Small intestine (tissue), 7 donors: ENCODE measurements around the gene SASH1. TPM values are rescaled to one million over a fixed set of nuclear protein-coding genes. Genes with fewer than 3 reads are reported as not detected.

Source experiments
- DNase-seq, 2 donors: peaks; one replicate each; pipeline versions ENCODE4 v3.0.0 to v3.0.0-alpha.2; 2013
- FAIRE-seq: peaks from 2 replicates; lab custom pipeline; 2012; peaks lifted over from hg19 to GRCh38; lab: Jason Lieb, UNC
- H3K27ac ChIP-seq, 3 donors: one replicate each; pipeline ENCODE4 v1.5.1; 2013; ENCODE audit warnings: low read length in 2 of 3, mild to moderate bottlenecking in 2 of 3, control low read depth in 1 of 3, inconsistent platforms in 1 of 3, low read depth in 1 of 3, moderate library complexity in 1 of 3
- H3K27me3 ChIP-seq, 3 donors: one replicate each; pipeline ENCODE4 v1.6.1; 2013; ENCODE audit warnings: low read length in 3 of 3, inconsistent platforms in 1 of 3; ENCODE audit not compliant: control insufficient read depth in 3 of 3, insufficient read depth in 3 of 3
- H3K36me3 ChIP-seq, 3 donors: one replicate each; pipeline ENCODE4 v1.6.1; 2013; ENCODE audit warnings: low read length in 3 of 3, inconsistent platforms in 1 of 3, low read depth in 1 of 3, mild to moderate bottlenecking in 1 of 3, moderate library complexity in 1 of 3; ENCODE audit not compliant: control insufficient read depth in 3 of 3, insufficient read depth in 2 of 3
- H3K4me1 ChIP-seq, 3 donors: one replicate each; pipeline ENCODE4 v1.6.1; 2013; ENCODE audit warnings: low read length in 2 of 3, inconsistent platforms in 1 of 3, low read depth in 1 of 3, mild to moderate bottlenecking in 1 of 3, moderate library complexity in 1 of 3; ENCODE audit not compliant: control insufficient read depth in 3 of 3, insufficient read depth in 2 of 3
- H3K4me3 ChIP-seq, 3 donors: one replicate each; pipeline ENCODE4 v1.5.1; 2013; ENCODE audit warnings: low read length in 3 of 3, control low read depth in 1 of 3, inconsistent platforms in 1 of 3, low read depth in 1 of 3, mild to moderate bottlenecking in 1 of 3, moderate library complexity in 1 of 3
- H3K9me3 ChIP-seq, 2 donors: one replicate each; pipeline ENCODE4 v1.6.1; 2013; ENCODE audit warnings: low read depth in 1 of 2, low read length in 1 of 2; ENCODE audit not compliant: control insufficient read depth in 2 of 2, insufficient read depth in 1 of 2
- WGBS, 3 donors: extraction: QIAGEN DNeasy Blood & Tissue Kit; methylation state at CpG; one replicate each; pipeline ENCODE4 v1.1.7; 2013; 5-methylcytosine and 5-hydroxymethylcytosine counted together
- polyA plus RNA-seq, 4 donors: library from polyadenylated mRNA; stranded (reverse) in 3 of 4; unstranded in 1 of 4; fragments of 200-250 nt in 3 of 4; fragments of 120-200 nt in 1 of 4; gene quantifications; one replicate each; pipeline versions ENCODE4 v1.2.1 to v1.2.3, GENCODE V29; 2013
- donor health status: healthy with polysubstance abuse.
- donor health status: control.
- donor health status: control.
- donor health status: Bipolar disorder and iron deficiency.
- donor health status: healthy.

Gene SASH1
- polyA plus RNA-seq, 4 donors, result 1.3 to 16.1 (median 8.0) TPM

GRCh38 chr6:148339766-148340165 lies 2.9 kb upstream of the SASH1 start:
- no peaks in the 10 kb centered on the region for H3K9me3 ChIP-seq
- DNase-seq, result no peak
- WGBS, 3 donors, result 94 to 100% (median 97%) methylated on average over 5 of the region's 5 CpGs
- peaks cover 0 to 2% (median 0%) of the 10 kb centered on the region in 3 donors for H3K27me3 ChIP-seq
- no peaks in the 10 kb centered on the region for H3K36me3 ChIP-seq
- no peak overlapping the region for H3K27ac ChIP-seq
- H3K4me3 ChIP-seq, result no peak overlapping the region
- peaks cover 0 to 11% (median 0%) of the 10 kb centered on the region in 3 donors for H3K4me1 ChIP-seq
- FAIRE-seq, result no peak

DNA sequence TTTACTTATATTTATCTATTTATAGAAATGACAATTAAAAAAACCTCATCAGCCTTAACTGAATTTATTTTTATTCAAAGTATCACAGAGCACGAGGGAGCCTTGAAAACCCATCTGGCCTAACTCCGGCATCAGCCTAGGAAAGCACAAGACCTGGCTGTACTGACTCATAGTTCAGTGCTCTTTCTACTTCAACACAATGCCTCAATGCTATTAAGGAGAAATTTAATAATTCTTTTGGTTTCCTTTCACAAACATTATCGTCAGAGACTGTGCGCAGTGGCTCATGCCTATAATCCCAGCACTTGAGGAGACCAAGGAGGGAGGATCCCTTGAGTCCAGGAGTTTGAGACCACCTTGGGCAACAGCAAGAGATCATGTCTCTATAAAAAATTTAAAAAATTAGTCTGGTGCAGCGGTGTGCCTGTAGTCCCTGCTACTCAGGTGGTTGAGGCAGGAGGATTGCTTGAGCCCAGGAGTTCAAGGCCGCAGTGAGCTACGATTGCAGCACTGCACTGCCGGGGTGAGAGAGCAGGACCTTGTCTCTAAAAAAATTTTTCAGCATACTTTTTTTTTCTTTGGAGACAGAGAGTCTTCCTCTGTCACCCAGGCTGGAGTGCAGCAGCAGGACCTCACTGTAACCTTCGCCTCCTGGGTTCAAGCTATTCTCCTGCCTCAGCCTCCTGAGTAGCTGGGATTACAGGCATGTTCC lies 1.9 kb upstream of the SASH1 start:
- 95 to 97% (median 95%) methylated on average over 9 of the region's 9 CpGs for whole genome bisulfite sequencing, 3 donors
- Histone ChIP-seq H3K4me1 (peaks cover 0 to 11% (median 0%) of the 10 kb centered on the region in 3 donors), H3K27ac (no peak overlapping the region), H3K9me3 (no peaks in the 10 kb centered on the region), H3K4me3 (no peak overlapping the region), H3K36me3 (no peaks in the 10 kb centered on the region), H3K27me3 (peaks cover 0 to 2% (median 0%) of the 10 kb centered on the region in 3 donors)
- DNase-seq (no peak), FAIRE-seq (no peak)

DNA sequence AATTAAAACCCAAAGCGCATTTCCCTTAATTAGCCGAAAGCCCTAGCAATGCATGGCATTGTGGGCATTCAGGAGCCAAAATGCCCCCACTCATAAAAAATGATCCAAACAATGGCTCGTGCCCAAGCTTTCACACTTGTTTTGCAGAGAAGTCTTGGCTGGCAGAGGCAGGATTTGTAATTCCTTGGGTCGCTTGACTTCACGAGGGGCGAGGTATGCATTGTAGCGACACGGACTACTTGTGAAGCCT lies 613 bp upstream of the SASH1 start:
- Histone ChIP-seq H3K36me3 (no peaks in the 10 kb centered on the region), H3K27ac (peak overlapping the region in 2 of 3 donors; percentile 69 to 93)
- 2 to 10% (median 3%) methylated on average over 8 of the region's 8 CpGs for WGBS, 3 donors

DNA sequence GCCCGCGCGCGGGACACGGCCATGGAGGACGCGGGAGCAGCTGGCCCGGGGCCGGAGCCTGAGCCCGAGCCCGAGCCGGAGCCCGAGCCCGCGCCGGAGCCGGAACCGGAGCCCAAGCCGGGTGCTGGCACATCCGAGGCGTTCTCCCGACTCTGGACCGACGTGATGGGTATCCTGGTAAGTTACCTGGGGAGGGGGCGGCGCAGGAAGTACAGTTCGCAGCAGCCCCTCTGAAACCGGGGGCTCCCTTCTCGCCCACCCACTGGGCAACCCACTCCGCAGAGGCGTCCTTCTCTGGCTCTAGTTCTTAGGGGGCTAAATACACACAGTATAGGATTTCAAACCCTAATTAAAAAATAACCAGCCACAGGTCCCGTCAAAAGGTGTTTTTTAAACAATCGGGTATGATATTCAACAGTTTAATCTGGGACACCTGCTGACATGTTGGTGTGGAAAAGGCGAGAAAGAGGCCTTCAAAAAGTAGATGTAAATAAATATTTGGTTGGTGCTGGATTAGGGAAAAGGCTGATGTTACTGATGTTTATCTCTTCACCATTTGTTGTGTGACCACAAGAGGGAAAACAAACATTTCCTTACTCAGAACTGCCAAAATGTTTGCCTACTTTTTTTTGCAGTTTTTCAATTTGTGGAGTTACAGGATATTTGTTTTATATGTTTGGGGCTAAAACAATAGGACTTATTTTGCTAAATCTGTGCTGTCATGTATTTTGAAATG lies 577 bp downstream of the SASH1 start:
- Histone ChIP-seq H3K9me3 (no peaks in the 10 kb centered on the region), H3K27me3 (peaks cover 0 to 2% (median 0%) of the 10 kb centered on the region in 3 donors), H3K27ac (peak overlapping the region in 2 of 3 donors; percentile 30 to 93), H3K4me3 (peak overlapping the region; percentile 43 to 78 (median 70)), H3K4me1 (peaks cover 0 to 11% (median 0%) of the 10 kb centered on the region in 3 donors), H3K36me3 (no peaks in the 10 kb centered on the region)
- WGBS, 3 donors, result 1 to 5% (median 4%) methylated on average over 28 to 34 of the region's 34 CpGs
- FAIRE-seq (no peak), DNase-seq (peak in 1 of 2 donors; percentile 19)

More for the DNA sequence above, 613 bp upstream of the SASH1 start:
- Histone ChIP-seq H3K4me3 (peak overlapping the region in 2 of 3 donors; percentile 54 to 78), H3K4me1 (peaks cover 0 to 11% (median 0%) of the 10 kb centered on the region in 3 donors), H3K27me3 (peaks cover 0 to 2% (median 0%) of the 10 kb centered on the region in 3 donors), H3K9me3 (no peaks in the 10 kb centered on the region)
- no peak for DNase-seq
- no peak for FAIRE-seq

DNA sequence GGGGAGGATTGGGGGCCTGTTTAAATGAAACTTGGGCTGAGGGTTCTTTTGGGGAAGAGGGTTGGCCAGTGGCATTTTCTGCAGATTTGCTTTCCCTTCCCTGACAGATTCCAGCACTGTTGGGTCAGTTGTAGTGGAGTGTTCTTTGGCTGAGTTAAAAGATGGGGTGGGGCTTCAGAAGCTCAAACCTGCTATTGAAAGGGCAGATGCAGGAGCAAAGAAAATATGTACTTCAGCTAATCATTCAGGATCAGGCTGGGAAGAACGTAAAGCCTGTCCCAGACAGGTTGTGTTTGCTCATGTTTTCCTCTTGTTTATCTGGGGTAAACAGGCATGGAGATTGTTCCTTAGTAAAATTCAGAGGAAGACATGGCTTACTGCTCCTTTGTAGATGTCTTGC lies 2.5 kb downstream of the SASH1 start:
- WGBS, 3 donors, result 44 to 62% (median 48%) methylated on average over 1 of the region's 1 CpG
- Histone ChIP-seq H3K9me3 (no peaks in the 10 kb centered on the region), H3K4me3 (no peak overlapping the region), H3K27ac (peak overlapping the region in 1 of 3 donors; percentile 11), H3K4me1 (peaks cover 0 to 11% (median 0%) of the 10 kb centered on the region in 3 donors), H3K36me3 (peaks cover 0 to 6% (median 0%) of the 10 kb centered on the region in 3 donors), H3K27me3 (peaks cover 0 to 2% (median 0%) of the 10 kb centered on the region in 3 donors)
- DNase-seq (no peak), FAIRE-seq (no peak)

DNA sequence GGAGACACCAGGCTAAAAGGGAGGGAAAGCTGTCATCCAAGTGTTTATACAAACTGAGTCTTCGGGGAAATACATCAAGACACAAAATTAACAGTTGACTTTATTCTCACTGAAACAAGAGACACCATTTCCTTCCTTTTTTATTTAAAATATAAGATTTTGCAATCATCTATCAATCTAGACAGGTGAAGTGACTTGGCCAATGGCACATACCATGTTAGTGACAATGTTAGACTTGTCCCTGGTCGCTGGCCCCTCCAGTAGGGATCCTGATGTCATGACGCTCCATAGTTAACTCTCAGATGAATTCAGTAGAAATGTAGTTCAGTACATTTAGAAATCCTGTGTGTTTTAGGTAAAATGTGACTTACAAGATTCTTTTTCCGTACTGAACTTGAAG lies 2.9 kb downstream of the SASH1 start:
- WGBS, 3 donors, result 68 to 85% (median 82%) methylated on average over 4 of the region's 4 CpGs
- DNase-seq (no peak), FAIRE-seq (no peak)
- peaks cover 0 to 2% (median 0%) of the 10 kb centered on the region in 3 donors for H3K27me3 ChIP-seq
- H3K36me3 ChIP-seq, result peaks cover 0 to 6% (median 0%) of the 10 kb centered on the region in 3 donors
- no peaks in the 10 kb centered on the region for H3K9me3 ChIP-seq
- peaks cover 0 to 11% (median 0%) of the 10 kb centered on the region in 3 donors for H3K4me1 ChIP-seq
- H3K4me3 ChIP-seq, result no peak overlapping the region
- peak overlapping the region in 1 of 3 donors; percentile 11 for H3K27ac ChIP-seq

GRCh38 chr6:148346681-148347440 lies 4.2 kb downstream of the SASH1 start:
- FAIRE-seq, result no peak

More at GRCh38 chr6:148346681-148347440, 4.2 kb downstream of the SASH1 start:
- H3K9me3 ChIP-seq, result no peaks in the 10 kb centered on the region
- H3K27ac ChIP-seq, result no peak overlapping the region
- H3K36me3 ChIP-seq, result peaks cover 0 to 6% (median 0%) of the 10 kb centered on the region in 3 donors
- no peak overlapping the region for H3K4me3 ChIP-seq
- WGBS, 3 donors, result 60 to 81% (median 63%) methylated on average over 6 of the region's 6 CpGs
- H3K27me3 ChIP-seq, result peaks cover 0 to 1% (median 0%) of the 10 kb centered on the region in 3 donors
- H3K4me1 ChIP-seq, result peaks cover 0 to 4% (median 0%) of the 10 kb centered on the region in 3 donors
- no peak for DNase-seq
